GM23248 (cell line): ENCODE measurements around the gene CDC14B. TPM values are rescaled to one million over a fixed set of nuclear protein-coding genes. Genes with fewer than 3 reads are reported as not detected.
A peak's percentile ranks its signal among the peaks of the same experiment; 100 is the strongest.

Source experiments
- DNase-seq: peaks from one replicate; pipeline ENCODE4 v3.0.0-alpha.2; 2015
- H2AFZ ChIP-seq: fragments of 200-600 bp; sonication (generic); 2 replicates; pipeline ENCODE4 v1.6.1; 2016; ENCODE audit warnings: antibody characterized with exemption
- H3F3A ChIP-seq: fragments of 200-600 bp; sonication (generic); 2 replicates; pipeline ENCODE4 v1.6.1; 2016; ENCODE audit warnings: mild to moderate bottlenecking, antibody characterized with exemption, mixed run types; ENCODE audit not compliant: insufficient read depth
- H3K27ac ChIP-seq: fragments of 200-600 bp; sonication (generic); 2 replicates; pipeline ENCODE4 v1.5.1; 2016; ENCODE audit warnings: mild to moderate bottlenecking
- H3K27me3 ChIP-seq: fragments of 200-600 bp; sonication (generic); replicated peaks from 2 replicates; pipeline ENCODE4 v1.6.1; 2016; ENCODE audit warnings: mild to moderate bottlenecking; ENCODE audit not compliant: insufficient read depth
- H3K36me3 ChIP-seq: fragments of 200-600 bp; sonication (generic); 2 replicates; pipeline ENCODE4 v1.6.1; 2016; ENCODE audit warnings: low read depth, mild to moderate bottlenecking
- H3K4me1 ChIP-seq: fragments of 200-600 bp; sonication (generic); 2 replicates; pipeline ENCODE4 v1.6.1; 2016; ENCODE audit warnings: mild to moderate bottlenecking; ENCODE audit not compliant: insufficient read depth
- H3K4me2 ChIP-seq: fragments of 200-600 bp; sonication (generic); one replicate; pipeline ENCODE4 v1.6.1; 2016; ENCODE audit warnings: mild to moderate bottlenecking; ENCODE audit not compliant: unreplicated experiment
- H3K4me3 ChIP-seq: fragments of 200-600 bp; sonication (generic); 2 replicates; pipeline ENCODE4 v1.5.1; 2016; ENCODE audit warnings: mild to moderate bottlenecking
- H3K79me2 ChIP-seq: fragments of 200-600 bp; sonication (generic); 2 replicates; pipeline ENCODE4 v1.6.1; 2016; ENCODE audit warnings: mild to moderate bottlenecking; ENCODE audit not compliant: insufficient read depth
- H3K9ac ChIP-seq: fragments of 200-600 bp; sonication (generic); 2 replicates; pipeline ENCODE4 v1.6.1; 2016; ENCODE audit warnings: mild to moderate bottlenecking
- H3K9me2 ChIP-seq: fragments of 200-600 bp; sonication (generic); 2 replicates; pipeline ENCODE4 v1.6.1; 2016; ENCODE audit warnings: mixed run types, mild to moderate bottlenecking, moderate library complexity; ENCODE audit not compliant: insufficient read depth
- H3K9me3 ChIP-seq: fragments of 200-600 bp; sonication (generic); one replicate; pipeline ENCODE4 v1.6.1; 2017; ENCODE audit warnings: low read depth
- H4K20me1 ChIP-seq: fragments of 200-600 bp; sonication (generic); 2 replicates; pipeline ENCODE4 v1.6.0; 2016; ENCODE audit not compliant: insufficient read depth
- EZH2 ChIP-seq: fragments of 200-600 bp; sonication (generic); IDR thresholded peaks from 2 replicates; pipeline ENCODE4 v1.6.1; 2018; ENCODE audit warnings: antibody characterized with exemption, mild to moderate bottlenecking; ENCODE audit not compliant: insufficient read depth, poor library complexity, severe bottlenecking
- EZH2phosphoT487 ChIP-seq: fragments of 200-600 bp; sonication (generic); IDR thresholded peaks from 2 replicates; pipeline ENCODE4 v1.6.1; 2018; ENCODE audit warnings: antibody characterized with exemption, moderate library complexity, mild to moderate bottlenecking, low read depth; ENCODE audit not compliant: insufficient read depth
- WGBS, 2 experiments: methylation state at CpG; one replicate each; pipeline ENCODE4 v1.1.6; 2015 to 2017; ENCODE audit warnings: low lambda C conversion rate in 2 of 2, low coverage in 1 of 2; ENCODE audit errors: missing lambda C conversion rate in 2 of 2; 5-methylcytosine and 5-hydroxymethylcytosine counted together
- in situ Hi-C: fragments of 300-500 bp; cut with MboI; formaldehyde crosslinking; loops from 2 replicates; pipeline ENCODE4 v1.15.0; 2020
- polyA plus RNA-seq: library from polyadenylated mRNA; unstranded; fragments of >200 nt; fragmentation: Nextera tagmentation; extraction: Ambion mirVana; gene quantifications from 2 replicates; pipeline ENCODE4 v1.2.1, GENCODE V29; 2016
- total RNA-seq: library from RNA; depleted of rRNA; stranded (reverse); fragments of >200 nt; shearing (Covaris generic); gene quantifications from 2 replicates; pipeline ENCODE4 v1.2.3, GENCODE V29; 2014

The CDC14B gene
- total and polyA plus RNA-seq, 2 experiments from 2014 or later = 8.1 to 17.2 TPM

DNA sequence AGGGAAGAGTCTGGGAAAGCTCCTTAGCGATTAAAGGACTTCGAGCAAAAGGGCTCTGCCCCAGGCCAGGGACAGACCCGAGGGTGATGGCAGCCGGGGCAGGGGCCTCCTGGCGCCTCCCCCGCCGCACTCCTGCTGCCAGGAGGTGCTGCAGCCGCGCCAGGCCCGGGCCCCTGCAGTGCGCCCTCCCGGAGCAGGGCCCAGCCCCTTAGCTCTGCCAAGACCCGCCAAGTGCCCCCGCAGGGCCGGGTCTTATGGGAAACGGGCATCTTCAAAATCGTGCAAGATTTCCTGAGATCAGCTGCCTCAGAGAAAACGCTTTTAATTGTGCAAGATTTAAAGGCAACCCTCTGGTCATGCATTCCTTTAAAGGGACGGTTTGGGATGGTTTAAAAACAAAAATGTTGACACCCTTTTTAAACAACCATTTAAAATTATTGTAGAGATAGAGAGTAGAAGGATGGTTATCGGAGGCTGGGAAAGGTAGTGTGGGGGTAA, 52.4 kb downstream of the CDC14B start:
- H3K4me1 ChIP-seq = peaks cover 10% of the 10 kb centered on the region
- H3K9ac ChIP-seq = peak overlapping the region; percentile 94
- peak overlapping the region; percentile 78 for H2AFZ ChIP-seq
- no peaks in the 10 kb centered on the region for H3K27me3 ChIP-seq
- H3K79me2 ChIP-seq = peaks cover 40% of the 10 kb centered on the region
- in situ Hi-C loops = no loop called here
- no peaks in the 10 kb centered on the region for H3K9me2 ChIP-seq
- WGBS, 2 experiments = 1 to 2% methylated on average over 17 to 20 of the region's 20 CpGs
- no peaks in the 10 kb centered on the region for H3K36me3 ChIP-seq
- H3K27ac ChIP-seq = peak overlapping the region; percentile 84
- H4K20me1 ChIP-seq = no peaks in the 10 kb centered on the region
- peak overlapping the region; percentile 95 for H3K4me2 ChIP-seq
- H3F3A ChIP-seq = peaks cover 22% of the 10 kb centered on the region
- DNase-seq = peak; percentile 70
- H3K4me3 ChIP-seq = peak overlapping the region; percentile 88
- H3K9me3 ChIP-seq = no peaks in the 10 kb centered on the region
- TF ChIP-seq EZH2phosphoT487 (no peak), EZH2 (no peak)

DNA sequence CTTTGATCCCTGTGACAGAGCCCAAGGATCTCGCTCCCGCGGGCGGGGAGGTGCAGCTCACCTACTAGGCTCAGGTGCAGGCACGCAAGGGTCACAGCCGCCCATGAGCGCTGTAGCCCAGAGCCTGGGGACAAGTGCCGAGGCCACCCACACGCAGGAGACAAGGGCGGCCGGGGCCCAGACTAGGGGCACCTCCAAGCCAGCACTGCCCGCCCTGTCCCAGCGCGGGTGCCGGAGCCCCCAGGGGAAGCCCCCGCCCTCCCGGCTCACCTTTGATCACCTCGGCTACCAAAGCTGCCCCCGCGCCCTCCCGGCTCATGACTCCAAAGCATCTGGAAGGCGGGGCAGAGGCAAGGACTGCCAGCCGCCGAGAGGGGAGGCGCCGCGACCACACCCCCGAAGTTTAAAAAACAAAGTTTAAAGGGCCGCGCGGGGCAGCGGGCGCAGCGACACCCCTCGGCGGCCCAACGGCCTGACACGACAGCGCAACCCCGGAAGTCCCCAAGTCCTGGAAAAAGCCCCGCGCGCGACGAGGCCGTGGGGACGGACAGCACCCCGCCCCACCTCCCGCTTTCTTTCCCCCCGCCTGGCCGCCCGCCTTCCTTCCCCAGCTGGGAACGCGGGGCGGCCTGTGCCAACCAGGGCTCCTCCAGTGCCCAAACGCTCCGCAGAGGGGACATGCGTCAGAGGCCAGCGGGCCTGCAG, 53.0 kb downstream of the CDC14B start:
- peaks cover 22% of the 10 kb centered on the region for H3F3A ChIP-seq
- peaks cover 40% of the 10 kb centered on the region for H3K79me2 ChIP-seq
- H3K9ac ChIP-seq = peak overlapping the region; percentile 94
- no peaks in the 10 kb centered on the region for H3K9me3 ChIP-seq
- TF ChIP-seq EZH2 = no peak
- no peak for TF ChIP-seq EZH2phosphoT487
- 1 to 2% methylated on average over 47 to 56 of the region's 59 CpGs for WGBS, 2 experiments
- no peaks in the 10 kb centered on the region for H4K20me1 ChIP-seq
- peak overlapping the region; percentile 78 for H2AFZ ChIP-seq
- no peaks in the 10 kb centered on the region for H3K36me3 ChIP-seq
- peaks cover 10% of the 10 kb centered on the region for H3K4me1 ChIP-seq
- in situ Hi-C loops = no loop called here
- DNase-seq = peak; percentile 83
- peak overlapping the region; percentile 95 for H3K4me2 ChIP-seq
- peak overlapping the region; percentile 84 for H3K27ac ChIP-seq
- no peaks in the 10 kb centered on the region for H3K27me3 ChIP-seq
- no peaks in the 10 kb centered on the region for H3K9me2 ChIP-seq
- peak overlapping the region; percentile 88 for H3K4me3 ChIP-seq

DNA sequence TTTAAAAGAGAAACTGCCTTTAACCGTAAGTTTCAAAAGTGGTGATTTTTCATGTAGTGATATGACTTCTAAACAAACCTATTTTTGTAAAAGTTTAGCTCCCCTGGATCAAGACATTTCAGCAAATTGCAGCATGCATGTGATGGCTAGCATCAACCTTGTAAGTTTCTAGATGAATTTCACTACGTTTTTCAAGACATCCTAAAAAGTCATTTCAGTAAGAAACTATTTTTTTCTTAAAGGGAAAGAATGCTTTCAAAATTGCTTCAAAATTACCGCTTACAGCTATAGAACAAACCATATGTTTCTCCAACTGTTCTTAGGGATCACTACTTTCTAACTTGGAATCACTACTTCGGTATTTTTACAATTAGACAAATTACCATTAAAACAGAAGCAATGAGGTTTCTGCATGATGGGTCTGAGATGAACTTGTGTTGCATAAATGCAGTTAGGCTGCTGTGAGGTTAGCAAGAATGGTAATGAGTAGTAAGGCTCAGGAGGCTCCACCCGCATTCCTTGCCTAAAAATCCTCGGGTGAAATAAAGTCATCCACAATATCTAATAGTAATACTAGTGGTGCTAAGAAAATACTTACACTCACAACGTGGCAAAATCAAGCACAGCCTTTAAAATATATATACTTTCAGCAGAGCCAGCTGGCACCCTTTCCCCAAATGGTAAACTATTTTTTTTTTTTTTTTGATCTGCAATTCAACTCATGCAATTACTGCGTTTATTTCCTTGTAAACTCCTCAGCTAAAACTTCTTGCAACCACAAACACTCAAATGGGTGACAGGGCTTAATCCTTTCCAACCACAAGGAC, 53.8 kb downstream of the CDC14B start:
- Histone ChIP-seq H3K9me2 (no peaks in the 10 kb centered on the region), H3K79me2 (peaks cover 39% of the 10 kb centered on the region), H2AFZ (peak overlapping the region; percentile 78), H3F3A (peaks cover 22% of the 10 kb centered on the region), H3K36me3 (no peaks in the 10 kb centered on the region), H3K9me3 (no peaks in the 10 kb centered on the region), H3K9ac (peak overlapping the region; percentile 94), H3K4me1 (peaks cover 10% of the 10 kb centered on the region), H3K4me3 (peak overlapping the region; percentile 88), H3K27me3 (no peaks in the 10 kb centered on the region), H3K4me2 (peak overlapping the region; percentile 95), H4K20me1 (no peaks in the 10 kb centered on the region), H3K27ac (peak overlapping the region; percentile 84)
- peak; percentile 84 for DNase-seq
- 3 to 6% methylated on average over 8 of the region's 8 CpGs for WGBS, 2 experiments
- in situ Hi-C loops = no loop called here
- TF ChIP-seq EZH2 (no peak), EZH2phosphoT487 (no peak)

DNA sequence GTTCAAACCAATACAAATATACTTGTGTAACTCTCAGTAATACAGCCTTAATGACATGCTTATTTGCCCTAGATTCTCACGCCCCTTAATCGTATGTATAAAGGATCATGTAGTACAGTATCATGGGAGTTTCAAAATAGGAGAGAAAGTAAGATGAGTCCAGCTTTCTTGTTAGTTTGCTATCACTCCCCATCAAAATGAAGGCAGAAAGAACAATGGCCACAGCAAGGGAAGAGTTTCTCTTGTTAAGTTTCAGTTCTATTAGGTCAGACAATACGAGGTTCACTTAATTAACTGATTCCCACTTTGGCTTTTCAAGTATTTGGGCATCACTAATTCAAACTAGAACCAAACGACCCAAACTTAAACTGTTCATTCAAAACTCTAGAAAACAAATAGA, 55.4 kb downstream of the CDC14B start:
- 47 to 50% methylated on average over 4 of the region's 4 CpGs for WGBS, 2 experiments
- Histone ChIP-seq H3K9me3 (no peaks in the 10 kb centered on the region), H3K79me2 (peaks cover 23% of the 10 kb centered on the region; the same call in 1 of the 2 replicates), H2AFZ (peak overlapping the region; percentile 31; the same call in 1 of the 2 replicates), H3K9ac (no peak overlapping the region), H3F3A (peaks cover 22% of the 10 kb centered on the region), H3K4me3 (no peak overlapping the region), H3K4me2 (no peak overlapping the region), H3K27me3 (no peaks in the 10 kb centered on the region), H3K4me1 (peaks cover 10% of the 10 kb centered on the region), H3K27ac (no peak overlapping the region), H4K20me1 (no peaks in the 10 kb centered on the region), H3K36me3 (no peaks in the 10 kb centered on the region), H3K9me2 (no peaks in the 10 kb centered on the region)
- DNase-seq = no peak
- in situ Hi-C loops = no loop called here
- TF ChIP-seq EZH2 (no peak), EZH2phosphoT487 (no peak)
